ENCODE measurements around the gene MOCS3.

Gene MOCS3

GRCh38 chr20:50957276-50957675 lies 1.3 kb upstream of the MOCS3 start:
- no peak for TF ChIP-seq CTCF (IDR thresholded peaks at IDR 0.05)
- peaks cover 14 to 22% (median 18%) of the 10 kb centered on the region in 3 donors for H3K36me3 ChIP-seq
- peak overlapping the region; percentile 83 to 88 for H3K4me3 ChIP-seq
- DNase-seq: no peak
- H3K27me3 ChIP-seq: no peaks in the 10 kb centered on the region
- H3K4me1 ChIP-seq: peaks cover 0 to 50% (median 33%) of the 10 kb centered on the region in 4 donors
- intact Hi-C loops (cut with DNase I; ENCODE audit: low total_unique reads): loop anchor here (10.0 kb wide), 1 partner anchor 498 kb away; no protein-coding TSS in a partner anchor
- peak overlapping the region; percentile 87 to 88 for H3K27ac ChIP-seq
- H3K9me3 ChIP-seq: no peaks in the 10 kb centered on the region

DNA sequence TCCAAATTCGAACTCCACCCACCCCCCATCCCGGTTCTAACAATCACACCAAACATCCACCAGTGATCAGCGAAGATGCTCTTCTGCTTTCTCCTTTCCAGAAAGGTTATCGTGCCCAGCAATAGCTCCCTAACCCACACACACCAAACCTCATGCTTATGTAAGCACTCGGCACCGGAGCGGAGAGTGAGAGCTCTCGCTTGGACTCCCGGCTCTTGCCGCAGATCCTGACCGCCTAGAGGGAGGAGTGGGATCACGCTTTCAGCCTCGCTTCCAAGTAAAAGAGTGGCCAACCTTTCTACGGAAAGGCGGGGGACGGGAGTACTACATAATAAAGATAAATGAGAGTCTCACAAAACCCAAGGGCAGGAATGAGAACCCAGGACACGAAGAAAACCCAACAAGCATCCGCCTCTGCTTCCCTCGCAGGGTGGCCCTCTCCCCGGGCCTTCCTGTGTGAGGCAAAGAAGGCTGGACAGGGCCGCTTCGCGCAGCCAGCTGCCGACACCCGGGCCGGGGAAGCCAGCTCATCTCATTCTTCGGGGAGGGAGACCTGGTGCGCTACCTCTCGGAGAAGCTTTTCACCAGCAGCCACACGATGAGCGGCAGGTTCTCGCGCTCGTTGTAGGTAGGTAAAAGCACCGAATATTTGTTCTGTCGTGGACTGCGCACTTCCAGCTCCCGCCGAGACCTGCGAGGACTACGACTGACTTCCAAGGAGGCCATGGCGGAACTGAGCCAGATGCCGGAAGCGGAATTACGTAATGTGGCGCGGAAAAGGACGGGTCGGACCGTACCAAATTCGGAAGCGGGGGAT lies 612 bp upstream of the MOCS3 start, which contains the start of gene DPM1:
Gene DPM1 (minus strand): TSS at position 735 of the 817 bp plus-strand sequence. CDS start 9 bp downstream, at position 726.
- no peak for TF ChIP-seq CTCF (IDR thresholded peaks at IDR 0.05)
- H3K4me3 ChIP-seq: peak within 1 kb of the TSS; percentile 83 to 88
- H3K36me3 ChIP-seq: peaks cover 13 to 24% (median 20%) of the 10 kb centered on the region in 3 donors
- H3K4me1 ChIP-seq: peaks cover 0 to 50% (median 33%) of the 10 kb centered on the region in 4 donors
- intact Hi-C loops (cut with DNase I; ENCODE audit: low total_unique reads): loop anchor here (10.0 kb wide), 1 partner anchor 497 kb away; no protein-coding TSS in a partner anchor
- H3K27me3 ChIP-seq: no peaks in the 10 kb centered on the region
- DNase-seq: peak; percentile 83 to 91
- peak within 1 kb of the TSS; percentile 87 to 88 for H3K27ac ChIP-seq
- no peaks in the 10 kb centered on the region for H3K9me3 ChIP-seq

- H3K27ac ChIP-seq: peak overlapping the region; percentile 87 to 88
- no peak for TF ChIP-seq CTCF (IDR thresholded peaks at IDR 0.05)
- DNase-seq: no peak
- H3K27me3 ChIP-seq: no peaks in the 10 kb centered on the region
- no peaks in the 10 kb centered on the region for H3K9me3 ChIP-seq
- H3K4me1 ChIP-seq: peaks cover 0 to 50% (median 33%) of the 10 kb centered on the region in 4 donors
- H3K36me3 ChIP-seq: peaks cover 6 to 14% (median 11%) of the 10 kb centered on the region in 3 donors
- intact Hi-C loops (cut with DNase I; ENCODE audit: low total_unique reads): loop anchor here (10.0 kb wide), 1 partner anchor 495 kb away; no protein-coding TSS in a partner anchor
- H3K4me3 ChIP-seq: peak overlapping the region; percentile 83 to 88
These were observed 1.0 kb downstream of the MOCS3 start for GRCh38 chr20:50959543-50960126.

DNA sequence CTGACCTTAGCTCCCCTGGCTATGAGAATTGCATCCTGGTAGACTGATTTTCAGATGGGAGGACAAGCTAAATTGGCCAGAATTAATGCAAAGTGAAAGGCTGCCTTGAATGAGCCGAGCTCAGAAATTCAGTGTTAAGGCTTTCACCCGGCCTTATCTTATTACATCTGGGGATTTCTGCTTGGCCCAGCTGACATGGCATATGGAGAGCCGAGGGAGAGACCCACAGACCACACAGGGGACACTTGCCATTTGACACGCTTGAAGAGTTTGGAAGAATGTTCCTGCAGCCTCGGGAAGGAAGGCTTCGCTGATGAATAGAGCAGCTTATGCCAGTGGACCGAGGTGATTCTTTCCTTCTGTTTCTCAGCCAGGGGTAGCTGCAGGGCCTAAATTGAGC lies 9.0 kb downstream of the MOCS3 start:
- Histone ChIP-seq H3K4me3 (no peak overlapping the region), H3K36me3 (peaks cover 0 to 3% (median 1%) of the 10 kb centered on the region in 3 donors), H3K9me3 (no peaks in the 10 kb centered on the region), H3K4me1 (no peaks in the 10 kb centered on the region), H3K27me3 (no peaks in the 10 kb centered on the region), H3K27ac (no peak overlapping the region)
- no peak for TF ChIP-seq CTCF (IDR thresholded peaks at IDR 0.05)
- no peak for DNase-seq
- intact Hi-C loops (cut with DNase I; ENCODE audit: low total_unique reads): no loop called here

- no peaks in the 10 kb centered on the region for H3K4me1 ChIP-seq
- no peak for DNase-seq
- no peak overlapping the region for H3K27ac ChIP-seq
- intact Hi-C loops (cut with DNase I; ENCODE audit: low total_unique reads): no loop called here
- H3K4me3 ChIP-seq: no peak overlapping the region
- H3K27me3 ChIP-seq: no peaks in the 10 kb centered on the region
- no peaks in the 10 kb centered on the region for H3K9me3 ChIP-seq
- no peak for TF ChIP-seq CTCF (IDR thresholded peaks at IDR 0.05)
- H3K36me3 ChIP-seq: no peaks in the 10 kb centered on the region
These were observed 9.7 kb downstream of the MOCS3 start for GRCh38 chr20:50968289-50968688.
